ENCODE results near the gene AKAP13. TPM values are rescaled to one million over a fixed set of nuclear protein-coding genes. Genes with fewer than 3 reads are reported as not detected.

AKAP13 gene
- total and polyA plus RNA-seq, 2 donors (not counting 1 experiment from before 2014, with no cell fraction given) = 73.8 to 358 TPM

GRCh38 chr15:85557385-85557784 is 177.0 kb downstream of the AKAP13 start:
- intact Hi-C loops (cut with micrococcal nuclease) = no loop called here
- H3K27ac ChIP-seq (ENCODE audit: low read length in 2 of 2) = no peak overlapping the region
- WGBS (ENCODE audit: insufficient coverage) = no CpG with 5 or more reads among the region's 6 CpGs
- Mint-ChIP-seq H3K4me3 (no peak overlapping the region), H3K27ac (no peak overlapping the region), H3K9me3 (ENCODE audit: insufficient read depth) (no peaks in the 10 kb centered on the region), H3K4me1 (peaks cover 29% of the 10 kb centered on the region), H3K27me3 (no peaks in the 10 kb centered on the region)
- CTCF ChIA-PET = interaction anchor here (0.7 to 2.2 kb wide), 9 partner anchors 14 to 67 kb away, joined by 3 to 5 read pairs (median 3); no protein-coding TSS in a partner anchor
- ATAC-seq (ENCODE audit: low read depth) (no peak), DNase-seq (no peak)
- H3K4me3 ChIP-seq (ENCODE audit: control extremely low read depth in 1 of 5, extremely low read depth in 1 of 5, insufficient read depth in 1 of 5, low read depth in 2 of 5, low read length in 4 of 5) = no peak overlapping the region
- H3K36me3 ChIP-seq (replicated peaks in 1 of 2; ENCODE audit: control extremely low read depth in 1 of 2, control insufficient read depth in 1 of 2, extremely low read depth in 1 of 2, insufficient read depth in 2 of 2, low read length in 1 of 2) = peaks cover 3 to 16% of the 10 kb centered on the region in 2 experiments
- H4K20me1 ChIP-seq (ENCODE audit: control insufficient read depth, insufficient read depth, low read length, poor library complexity, severe bottlenecking) = peaks cover 7% of the 10 kb centered on the region
- no peak overlapping the region for H2AFZ ChIP-seq (ENCODE audit: insufficient read depth, low read depth, low read length, poor library complexity, severe bottlenecking)
- peaks cover 17% of the 10 kb centered on the region in 2 donors for H3K4me1 ChIP-seq (ENCODE audit: control insufficient read depth in 2 of 2, insufficient read depth in 2 of 2, low read length in 2 of 2)
- POLR2A ChIA-PET = no interaction called here
- no peaks in the 10 kb centered on the region for H3K9me3 ChIP-seq (ENCODE audit: control extremely low read depth in 1 of 3, control insufficient read depth in 2 of 3, insufficient read depth in 1 of 3, low read length in 2 of 3)
- H3K79me2 ChIP-seq (ENCODE audit: control insufficient read depth, insufficient read depth, low read length) = peaks cover 34% of the 10 kb centered on the region
- H3K4me2 ChIP-seq (replicated peaks; ENCODE audit: low read depth, low read length, poor library complexity, severe bottlenecking) = no peak overlapping the region
- no peak overlapping the region for H3K9ac ChIP-seq (ENCODE audit: low read length)
- no peaks in the 10 kb centered on the region for H3K27me3 ChIP-seq (replicated peaks in 1 of 4; ENCODE audit: control extremely low read depth in 1 of 4, control insufficient read depth in 3 of 4, insufficient read depth in 4 of 4, low read length in 3 of 4)
- TF ChIP-seq EZH2 (IDR thresholded peaks at IDR 0.05; ENCODE audit: borderline replicate concordance, insufficient read depth, low read depth, low read length, poor library complexity, severe bottlenecking) (no peak), CTCF (IDR thresholded peaks at IDR 0.05) (no peak)

GRCh38 chr15:85558848-85559247 is 178.4 kb downstream of the AKAP13 start:
- ChIA-PET CTCF (interaction anchor here (0.5 to 2.2 kb wide), 5 partner anchors 9 to 263 kb away, joined by 3 to 6 read pairs (median 3); no protein-coding TSS in a partner anchor), POLR2A (no interaction called here)
- ATAC-seq (ENCODE audit: low read depth) (no peak), DNase-seq (no peak)
- no peaks in the 10 kb centered on the region for H3K9me3 Mint-ChIP-seq (ENCODE audit: insufficient read depth)
- no peak overlapping the region for H3K4me3 Mint-ChIP-seq
- Histone ChIP-seq H3K9me3 (ENCODE audit: control extremely low read depth in 1 of 3, control insufficient read depth in 2 of 3, insufficient read depth in 1 of 3, low read length in 2 of 3) (no peaks in the 10 kb centered on the region), H3K79me2 (ENCODE audit: control insufficient read depth, insufficient read depth, low read length) (peaks cover 35% of the 10 kb centered on the region), H4K20me1 (ENCODE audit: control insufficient read depth, insufficient read depth, low read length, poor library complexity, severe bottlenecking) (peaks cover 7% of the 10 kb centered on the region), H3K4me1 (ENCODE audit: control insufficient read depth in 2 of 2, insufficient read depth in 2 of 2, low read length in 2 of 2) (peaks cover 17% of the 10 kb centered on the region in 2 donors), H3K27me3 (replicated peaks in 1 of 4; ENCODE audit: control extremely low read depth in 1 of 4, control insufficient read depth in 3 of 4, insufficient read depth in 4 of 4, low read length in 3 of 4) (no peaks in the 10 kb centered on the region), H2AFZ (ENCODE audit: insufficient read depth, low read depth, low read length, poor library complexity, severe bottlenecking) (no peak overlapping the region), H3K36me3 (replicated peaks in 1 of 2; ENCODE audit: control extremely low read depth in 1 of 2, control insufficient read depth in 1 of 2, extremely low read depth in 1 of 2, insufficient read depth in 2 of 2, low read length in 1 of 2) (peaks cover 1 to 21% of the 10 kb centered on the region in 2 experiments), H3K9ac (ENCODE audit: low read length) (no peak overlapping the region), H3K4me3 (ENCODE audit: control extremely low read depth in 1 of 5, extremely low read depth in 1 of 5, insufficient read depth in 1 of 5, low read depth in 2 of 5, low read length in 4 of 5) (no peak overlapping the region), H3K27ac (ENCODE audit: low read length in 2 of 2) (no peak overlapping the region), H3K4me2 (replicated peaks; ENCODE audit: low read depth, low read length, poor library complexity, severe bottlenecking) (no peak overlapping the region)
- intact Hi-C loops (cut with micrococcal nuclease) = no loop called here
- no CpG with 5 or more reads among the region's 5 CpGs for WGBS (ENCODE audit: insufficient coverage)
- H3K27ac Mint-ChIP-seq = no peak overlapping the region
- H3K4me1 Mint-ChIP-seq = peaks cover 29% of the 10 kb centered on the region
- no peaks in the 10 kb centered on the region for H3K27me3 Mint-ChIP-seq
- TF ChIP-seq CTCF (IDR thresholded peaks at IDR 0.05) = no peak
- no peak for TF ChIP-seq EZH2 (IDR thresholded peaks at IDR 0.05; ENCODE audit: borderline replicate concordance, insufficient read depth, low read depth, low read length, poor library complexity, severe bottlenecking)

Measured in B cell (primary cell).